ENCODE data around the gene LIPI. TPM values are rescaled to one million over a fixed set of nuclear protein-coding genes. Genes with fewer than 3 reads are reported as not detected.
"Not testable (repeated sequence)": the region's sequence is repeated elsewhere in the genome, so short reads cannot be mapped to it uniquely, and the experiment has no call there.

Gene LIPI
- total and polyA plus RNA-seq, 2 donors (not counting 1 experiment from before 2014, with no cell fraction given) = not detected

- H2AFZ ChIP-seq (ENCODE audit: low read length) = no peak overlapping the region
- TF ChIP-seq EZH2 (IDR thresholded peaks at IDR 0.05; ENCODE audit: low read length, missing control alignments) = no peak
- TF ChIP-seq, protein P1, sequence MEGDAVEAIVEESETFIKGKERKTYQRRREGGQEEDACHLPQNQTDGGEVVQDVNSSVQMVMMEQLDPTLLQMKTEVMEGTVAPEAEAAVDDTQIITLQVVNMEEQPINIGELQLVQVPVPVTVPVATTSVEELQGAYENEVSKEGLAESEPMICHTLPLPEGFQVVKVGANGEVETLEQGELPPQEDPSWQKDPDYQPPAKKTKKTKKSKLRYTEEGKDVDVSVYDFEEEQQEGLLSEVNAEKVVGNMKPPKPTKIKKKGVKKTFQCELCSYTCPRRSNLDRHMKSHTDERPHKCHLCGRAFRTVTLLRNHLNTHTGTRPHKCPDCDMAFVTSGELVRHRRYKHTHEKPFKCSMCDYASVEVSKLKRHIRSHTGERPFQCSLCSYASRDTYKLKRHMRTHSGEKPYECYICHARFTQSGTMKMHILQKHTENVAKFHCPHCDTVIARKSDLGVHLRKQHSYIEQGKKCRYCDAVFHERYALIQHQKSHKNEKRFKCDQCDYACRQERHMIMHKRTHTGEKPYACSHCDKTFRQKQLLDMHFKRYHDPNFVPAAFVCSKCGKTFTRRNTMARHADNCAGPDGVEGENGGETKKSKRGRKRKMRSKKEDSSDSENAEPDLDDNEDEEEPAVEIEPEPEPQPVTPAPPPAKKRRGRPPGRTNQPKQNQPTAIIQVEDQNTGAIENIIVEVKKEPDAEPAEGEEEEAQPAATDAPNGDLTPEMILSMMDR (conservative IDR thresholded peaks at IDR 0.05 in 1 of 2, IDR thresholded peaks at IDR 0.05 in 1 of 2; ENCODE audit: low read depth in 1 of 2, low read length in 2 of 2) = no peak
- no peaks in the 10 kb centered on the region for H3K4me1 ChIP-seq (ENCODE audit: control insufficient read depth, extremely low read depth, insufficient read depth, low read length)
- no peak overlapping the region for H3K9ac ChIP-seq (ENCODE audit: insufficient read depth, low read length)
- H4K20me1 ChIP-seq (ENCODE audit: control insufficient read depth, extremely low read depth, insufficient read depth, low read length) = no peaks in the 10 kb centered on the region
- H3K79me2 ChIP-seq (ENCODE audit: control insufficient read depth, insufficient read depth, low read length) = no peaks in the 10 kb centered on the region
- no peak overlapping the region for H3K4me2 ChIP-seq (ENCODE audit: extremely low read depth, insufficient read depth, low read length)
- no peak overlapping the region for H3K4me3 ChIP-seq (replicated peaks in 1 of 4; ENCODE audit: control extremely low read depth in 1 of 4, insufficient read depth in 1 of 4, low read depth in 3 of 4, low read length in 4 of 4)
- no peaks in the 10 kb centered on the region for H3K27me3 ChIP-seq (ENCODE audit: control insufficient read depth, insufficient read depth, low read length)
- H3K9me3 ChIP-seq (ENCODE audit: control insufficient read depth, insufficient read depth, low read depth, low read length) = no peaks in the 10 kb centered on the region
- DNase-seq (ENCODE audit: low read depth in 2 of 2) = no peak
- H3K27ac ChIP-seq (ENCODE audit: insufficient read depth, low read length) = no peak overlapping the region
- no peaks in the 10 kb centered on the region for H3K36me3 ChIP-seq (ENCODE audit: control insufficient read depth, insufficient read depth, low read length)
Measured at GRCh38 chr21:14115646-14116045, 95.1 kb downstream of the LIPI start.

GRCh38 chr21:14114251-14114650 is 96.5 kb downstream of the LIPI start:
- Histone ChIP-seq H3K9me3 (ENCODE audit: control insufficient read depth, insufficient read depth, low read depth, low read length) (no peaks in the 10 kb centered on the region), H3K4me1 (ENCODE audit: control insufficient read depth, extremely low read depth, insufficient read depth, low read length) (no peaks in the 10 kb centered on the region), H3K9ac (ENCODE audit: insufficient read depth, low read length) (no peak overlapping the region), H3K4me3 (replicated peaks in 1 of 4; ENCODE audit: control extremely low read depth in 1 of 4, insufficient read depth in 1 of 4, low read depth in 3 of 4, low read length in 4 of 4) (no peak overlapping the region), H3K79me2 (ENCODE audit: control insufficient read depth, insufficient read depth, low read length) (no peaks in the 10 kb centered on the region), H4K20me1 (ENCODE audit: control insufficient read depth, extremely low read depth, insufficient read depth, low read length) (no peaks in the 10 kb centered on the region), H3K4me2 (ENCODE audit: extremely low read depth, insufficient read depth, low read length) (no peak overlapping the region), H2AFZ (ENCODE audit: low read length) (no peak overlapping the region), H3K27me3 (ENCODE audit: control insufficient read depth, insufficient read depth, low read length) (no peaks in the 10 kb centered on the region), H3K36me3 (ENCODE audit: control insufficient read depth, insufficient read depth, low read length) (no peaks in the 10 kb centered on the region), H3K27ac (ENCODE audit: insufficient read depth, low read length) (no peak overlapping the region)
- no peak for DNase-seq (ENCODE audit: low read depth in 2 of 2)
- TF ChIP-seq, protein P1 (conservative IDR thresholded peaks at IDR 0.05 in 1 of 2, IDR thresholded peaks at IDR 0.05 in 1 of 2; ENCODE audit: low read depth in 1 of 2, low read length in 2 of 2) = no peak
- TF ChIP-seq EZH2 (IDR thresholded peaks at IDR 0.05; ENCODE audit: low read length, missing control alignments) = no peak

DNA sequence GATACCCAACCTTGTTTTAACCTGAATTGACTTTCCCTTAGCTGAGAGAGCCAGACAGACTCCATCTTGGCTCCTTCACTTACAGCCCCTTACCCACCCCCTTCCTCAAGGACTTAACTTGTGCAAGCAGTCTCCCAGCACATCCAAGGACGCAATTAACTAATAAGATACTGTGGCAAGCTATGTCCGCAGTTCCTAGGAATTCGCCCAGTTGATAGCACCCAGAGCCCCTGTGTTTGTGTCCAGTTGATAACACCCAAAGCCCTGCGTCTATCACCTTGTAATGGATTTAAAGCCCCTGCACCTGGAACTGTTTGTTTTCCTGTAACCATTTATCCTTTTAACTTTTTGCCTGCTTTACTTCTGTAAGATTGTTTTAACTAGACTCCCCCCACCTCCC is 106.2 kb downstream of the LIPI start:
- not testable (repeated sequence) for H3K36me3 ChIP-seq (ENCODE audit: control insufficient read depth, insufficient read depth, low read length); DNase-seq (ENCODE audit: low read depth in 2 of 2); H3K4me2 ChIP-seq (ENCODE audit: extremely low read depth, insufficient read depth, low read length); H3K9me3 ChIP-seq (ENCODE audit: control insufficient read depth, insufficient read depth, low read depth, low read length); H3K79me2 ChIP-seq (ENCODE audit: control insufficient read depth, insufficient read depth, low read length); H3K4me1 ChIP-seq (ENCODE audit: control insufficient read depth, extremely low read depth, insufficient read depth, low read length); H3K27ac ChIP-seq (ENCODE audit: insufficient read depth, low read length); H2AFZ ChIP-seq (ENCODE audit: low read length); H3K27me3 ChIP-seq (ENCODE audit: control insufficient read depth, insufficient read depth, low read length); H3K4me3 ChIP-seq (replicated peaks in 1 of 4; ENCODE audit: control extremely low read depth in 1 of 4, insufficient read depth in 1 of 4, low read depth in 3 of 4, low read length in 4 of 4); H4K20me1 ChIP-seq (ENCODE audit: control insufficient read depth, extremely low read depth, insufficient read depth, low read length); H3K9ac ChIP-seq (ENCODE audit: insufficient read depth, low read length)

All from fibroblast of lung (primary cell).